Liver (tissue), 9 donors: ENCODE measurements around the gene HIVEP3. TPM values are rescaled to one million over a fixed set of nuclear protein-coding genes. Genes with fewer than 3 reads are reported as not detected.
A peak's percentile ranks its signal among the peaks of the same experiment; 100 is the strongest.

Experiments used
- DNase-seq: peaks from one replicate; pipeline ENCODE4 v3.0.0-alpha.2; 2017; ENCODE audit warnings: low spot score
- H3K27ac ChIP-seq, 2 donors: one replicate each; pipeline ENCODE4 v1.7.0; 2013; ENCODE audit warnings: inconsistent platforms in 2 of 2, low read length in 2 of 2, control low read depth in 1 of 2, low read depth in 1 of 2, mild to moderate bottlenecking in 1 of 2
- H3K27me3 ChIP-seq, 4 donors: one replicate each; pipeline versions ENCODE4 v1.6.1 to v1.7.0; 2013; ENCODE audit warnings: low read length in 3 of 4, inconsistent platforms in 1 of 4, mild to moderate bottlenecking in 1 of 4, moderate library complexity in 1 of 4; ENCODE audit not compliant: control insufficient read depth in 4 of 4, insufficient read depth in 4 of 4
- H3K36me3 ChIP-seq, 4 donors: one replicate each; pipeline versions ENCODE4 v1.6.1 to v1.7.0; 2013; ENCODE audit warnings: low read length in 3 of 4, mild to moderate bottlenecking in 3 of 4, low read depth in 1 of 4, moderate library complexity in 1 of 4; ENCODE audit not compliant: control insufficient read depth in 4 of 4, insufficient read depth in 3 of 4
- H3K4me1 ChIP-seq, 4 donors: one replicate each; pipeline versions ENCODE4 v1.6.1 to v1.7.0; 2013; ENCODE audit warnings: low read length in 3 of 4, mild to moderate bottlenecking in 3 of 4, moderate library complexity in 1 of 4; ENCODE audit not compliant: control insufficient read depth in 4 of 4, insufficient read depth in 4 of 4
- H3K4me3 ChIP-seq, 3 donors: one replicate each; pipeline versions ENCODE4 v1.6.1 to v1.7.0; 2013; ENCODE audit warnings: low read length in 3 of 3, control low read depth in 1 of 3, low read depth in 1 of 3, mild to moderate bottlenecking in 1 of 3
- H3K9ac ChIP-seq, 2 donors: one replicate each; pipeline ENCODE4 v1.7.0; 2013; ENCODE audit warnings: low read length in 2 of 2, mild to moderate bottlenecking in 2 of 2, moderate library complexity in 2 of 2, control low read depth in 1 of 2, low read depth in 1 of 2
- H3K9me3 ChIP-seq, 4 donors: one replicate each; pipeline versions ENCODE4 v1.6.1 to v1.7.0; 2013; ENCODE audit warnings: low read length in 3 of 4; ENCODE audit not compliant: control insufficient read depth in 4 of 4
- EGR1 ChIP-seq, 2 donors: IDR thresholded peaks; 2 replicates each; pipeline ENCODE4 v1.6.1; 2016 to 2018; ENCODE audit warnings: antibody characterized with exemption in 2 of 2, low read depth in 2 of 2
- FOXA1 ChIP-seq: IDR thresholded peaks from 2 replicates; pipeline ENCODE4 v1.6.1; 2016; ENCODE audit warnings: antibody characterized with exemption
- HNF4A ChIP-seq, 2 donors: conservative IDR thresholded peaks; 2 replicates each; pipeline ENCODE4 v1.6.1; 2016; ENCODE audit warnings: antibody characterized with exemption in 2 of 2, mild to moderate bottlenecking in 2 of 2
- HNF4G ChIP-seq: IDR thresholded peaks from 2 replicates; pipeline ENCODE4 v1.6.1; 2016; ENCODE audit warnings: antibody characterized with exemption
- NR2F2 ChIP-seq: IDR thresholded peaks from 2 replicates; pipeline ENCODE4 v1.6.1; 2016; ENCODE audit warnings: antibody characterized with exemption
- RAD21 ChIP-seq, 2 donors: IDR thresholded peaks; 2 replicates each; pipeline ENCODE4 v1.6.1; 2016; ENCODE audit warnings: antibody characterized with exemption in 2 of 2, mild to moderate bottlenecking in 2 of 2
- RXRA ChIP-seq, 2 donors: IDR thresholded peaks; 2 replicates each; pipeline ENCODE4 v1.6.1; 2017 to 2018; ENCODE audit warnings: antibody characterized with exemption in 2 of 2, mild to moderate bottlenecking in 1 of 2
- SP1 ChIP-seq: IDR thresholded peaks from 2 replicates; pipeline ENCODE4 v1.6.1; 2018; ENCODE audit warnings: antibody characterized with exemption, mild to moderate bottlenecking
- TAF1 ChIP-seq: conservative IDR thresholded peaks from 2 replicates; pipeline ENCODE4 v1.6.1; 2016; ENCODE audit warnings: antibody characterized with exemption, mild to moderate bottlenecking
- YY1 ChIP-seq: IDR thresholded peaks from 2 replicates; pipeline ENCODE4 v1.6.1; 2016; ENCODE audit warnings: antibody characterized with exemption, mild to moderate bottlenecking
- WGBS: extraction: QIAGEN DNeasy Blood & Tissue Kit; methylation state at CpG from one replicate; pipeline ENCODE4 v1.1.7; 2013; 5-methylcytosine and 5-hydroxymethylcytosine counted together
- polyA plus RNA-seq, 2 donors: library from polyadenylated mRNA; stranded (reverse) in 1 of 2; unstranded in 1 of 2; fragments of 200-250 nt in 1 of 2; fragments of >200 nt in 1 of 2; fragmentation: Nextera tagmentation in 1 of 2; extraction: Ambion mirVana in 1 of 2; gene quantifications; one replicate each; pipeline versions ENCODE4 v1.2.1 to v1.2.3, GENCODE V29; 2013 to 2015
- total RNA-seq, 2 donors: library from RNA; depleted of rRNA; stranded (reverse); fragments of >200 nt; gene quantifications; one replicate each; pipeline ENCODE4 v1.2.3, GENCODE V29; 2014
- TF ChIP-seq, protein P1 (sequence below): fragments of 150-350 bp; IDR thresholded peaks from 2 replicates; pipeline ENCODE4 v1.5.1; 2017; ENCODE audit warnings: improper control_type of control experiment, low read depth, low read length; ENCODE audit not compliant: missing input control
- TF ChIP-seq, protein P2 (sequence below): IDR thresholded peaks from 2 replicates; pipeline ENCODE4 v1.6.1; 2016; ENCODE audit warnings: antibody characterized with exemption
- donor health status: healthy.
- donor health status: healthy.
- donor health status: healthy.
- donor health status: healthy.
- donor health status: healthy.

Gene HIVEP3
- total and polyA plus RNA-seq, 4 donors: 0.93 to 1.6 (median 1.4) TPM

DNA sequence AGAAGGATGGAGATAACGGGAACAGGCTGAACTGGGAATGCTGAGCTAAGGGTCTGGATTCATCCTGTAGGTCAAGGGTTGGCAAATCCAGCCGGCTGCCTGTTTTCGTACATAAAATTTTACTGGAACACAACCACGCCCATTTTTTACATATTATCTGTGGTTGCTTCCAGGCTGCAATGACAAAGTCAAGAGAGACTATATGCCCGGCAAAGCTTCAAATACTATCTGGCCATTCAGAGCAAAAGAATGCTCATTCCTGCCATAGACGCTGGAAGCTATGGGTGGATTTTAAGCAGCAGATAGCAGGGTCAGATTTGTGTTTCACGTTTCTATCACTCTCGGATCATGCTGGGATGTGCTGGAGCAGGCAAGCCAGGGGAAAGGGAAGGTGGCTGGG lies 296.3 kb downstream of the HIVEP3 start:
- no peak for DNase-seq
- H3K27me3 ChIP-seq: no peaks in the 10 kb centered on the region
- H3K27ac ChIP-seq: no peak overlapping the region
- H3K4me3 ChIP-seq: no peak overlapping the region
- no peaks in the 10 kb centered on the region for H3K36me3 ChIP-seq
- TF ChIP-seq RAD21 (IDR thresholded peaks at IDR 0.05) (no peak), NR2F2 (peak; percentile 83)
- no peaks in the 10 kb centered on the region for H3K9me3 ChIP-seq
- 71% methylated on average over 8 of the region's 8 CpGs for WGBS
- H3K9ac ChIP-seq: no peak overlapping the region
- H3K4me1 ChIP-seq: peaks cover 4 to 12% (median 9%) of the 10 kb centered on the region in 4 donors

DNA sequence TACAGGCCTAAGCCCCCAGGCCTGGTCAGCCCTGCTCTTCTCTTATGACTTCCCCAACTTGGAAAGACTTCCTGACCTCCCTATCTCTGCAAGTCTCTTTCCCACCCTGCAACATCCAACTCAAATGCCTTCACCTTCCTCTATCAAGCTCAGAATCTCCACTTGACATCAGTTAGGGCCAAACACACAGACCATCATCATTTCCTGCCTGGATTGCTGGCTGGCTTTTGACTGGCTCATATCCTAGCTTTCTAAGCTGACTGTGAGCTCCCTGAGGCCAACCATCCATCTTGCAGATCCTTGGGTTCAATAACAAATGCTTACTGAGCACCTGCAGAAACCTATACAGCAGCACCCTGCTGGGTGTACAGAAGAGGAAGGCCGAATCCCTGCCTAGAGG lies 296.9 kb downstream of the HIVEP3 start:
- Histone ChIP-seq H3K9ac (no peak overlapping the region), H3K36me3 (no peaks in the 10 kb centered on the region), H3K4me3 (no peak overlapping the region), H3K9me3 (no peaks in the 10 kb centered on the region), H3K27me3 (no peaks in the 10 kb centered on the region), H3K4me1 (peaks cover 4 to 12% (median 9%) of the 10 kb centered on the region in 4 donors), H3K27ac (no peak overlapping the region)
- 87% methylated on average over 1 of the region's 1 CpG for WGBS
- TF ChIP-seq, protein P1, sequence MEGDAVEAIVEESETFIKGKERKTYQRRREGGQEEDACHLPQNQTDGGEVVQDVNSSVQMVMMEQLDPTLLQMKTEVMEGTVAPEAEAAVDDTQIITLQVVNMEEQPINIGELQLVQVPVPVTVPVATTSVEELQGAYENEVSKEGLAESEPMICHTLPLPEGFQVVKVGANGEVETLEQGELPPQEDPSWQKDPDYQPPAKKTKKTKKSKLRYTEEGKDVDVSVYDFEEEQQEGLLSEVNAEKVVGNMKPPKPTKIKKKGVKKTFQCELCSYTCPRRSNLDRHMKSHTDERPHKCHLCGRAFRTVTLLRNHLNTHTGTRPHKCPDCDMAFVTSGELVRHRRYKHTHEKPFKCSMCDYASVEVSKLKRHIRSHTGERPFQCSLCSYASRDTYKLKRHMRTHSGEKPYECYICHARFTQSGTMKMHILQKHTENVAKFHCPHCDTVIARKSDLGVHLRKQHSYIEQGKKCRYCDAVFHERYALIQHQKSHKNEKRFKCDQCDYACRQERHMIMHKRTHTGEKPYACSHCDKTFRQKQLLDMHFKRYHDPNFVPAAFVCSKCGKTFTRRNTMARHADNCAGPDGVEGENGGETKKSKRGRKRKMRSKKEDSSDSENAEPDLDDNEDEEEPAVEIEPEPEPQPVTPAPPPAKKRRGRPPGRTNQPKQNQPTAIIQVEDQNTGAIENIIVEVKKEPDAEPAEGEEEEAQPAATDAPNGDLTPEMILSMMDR: no peak
- TF ChIP-seq EGR1 (IDR thresholded peaks at IDR 0.05; ENCODE audit: low read depth in 2 of 2) (no peak), YY1 (no peak)
- DNase-seq: no peak

DNA sequence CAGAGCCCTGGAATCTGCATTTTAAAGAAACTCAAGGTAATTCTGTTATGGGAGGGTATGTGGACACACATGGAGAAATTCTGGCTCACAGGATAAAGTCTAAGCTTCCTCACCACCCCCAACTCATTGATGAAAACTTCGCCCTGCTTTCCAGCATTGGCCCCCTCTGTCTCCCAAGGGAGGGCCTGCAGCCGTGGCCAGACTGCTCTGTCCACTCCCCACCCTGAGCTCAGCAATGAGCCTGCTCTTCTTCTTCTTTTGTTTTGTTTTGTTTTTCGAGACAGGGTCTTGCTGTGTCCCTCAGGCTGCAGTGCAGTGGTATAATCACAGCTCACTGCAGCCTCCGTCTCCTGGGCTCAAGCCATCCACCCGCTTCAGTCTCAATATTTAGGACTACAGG lies 297.5 kb downstream of the HIVEP3 start:
- no peak for TF ChIP-seq YY1
- TF ChIP-seq, protein P2, sequence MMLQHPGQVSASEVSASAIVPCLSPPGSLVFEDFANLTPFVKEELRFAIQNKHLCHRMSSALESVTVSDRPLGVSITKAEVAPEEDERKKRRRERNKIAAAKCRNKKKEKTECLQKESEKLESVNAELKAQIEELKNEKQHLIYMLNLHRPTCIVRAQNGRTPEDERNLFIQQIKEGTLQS: no peak
- no peak for TF ChIP-seq NR2F2
- TF ChIP-seq TAF1: no peak
- no peaks in the 10 kb centered on the region for H3K9me3 ChIP-seq
- H3K4me3 ChIP-seq: no peak overlapping the region
- no peaks in the 10 kb centered on the region for H3K27me3 ChIP-seq
- no peak overlapping the region for H3K9ac ChIP-seq
- H3K4me1 ChIP-seq: peaks cover 4 to 12% (median 9%) of the 10 kb centered on the region in 4 donors
- no peak overlapping the region for H3K27ac ChIP-seq
- DNase-seq: no peak
- H3K36me3 ChIP-seq: no peaks in the 10 kb centered on the region
- WGBS: 95% methylated on average over 5 of the region's 5 CpGs

DNA sequence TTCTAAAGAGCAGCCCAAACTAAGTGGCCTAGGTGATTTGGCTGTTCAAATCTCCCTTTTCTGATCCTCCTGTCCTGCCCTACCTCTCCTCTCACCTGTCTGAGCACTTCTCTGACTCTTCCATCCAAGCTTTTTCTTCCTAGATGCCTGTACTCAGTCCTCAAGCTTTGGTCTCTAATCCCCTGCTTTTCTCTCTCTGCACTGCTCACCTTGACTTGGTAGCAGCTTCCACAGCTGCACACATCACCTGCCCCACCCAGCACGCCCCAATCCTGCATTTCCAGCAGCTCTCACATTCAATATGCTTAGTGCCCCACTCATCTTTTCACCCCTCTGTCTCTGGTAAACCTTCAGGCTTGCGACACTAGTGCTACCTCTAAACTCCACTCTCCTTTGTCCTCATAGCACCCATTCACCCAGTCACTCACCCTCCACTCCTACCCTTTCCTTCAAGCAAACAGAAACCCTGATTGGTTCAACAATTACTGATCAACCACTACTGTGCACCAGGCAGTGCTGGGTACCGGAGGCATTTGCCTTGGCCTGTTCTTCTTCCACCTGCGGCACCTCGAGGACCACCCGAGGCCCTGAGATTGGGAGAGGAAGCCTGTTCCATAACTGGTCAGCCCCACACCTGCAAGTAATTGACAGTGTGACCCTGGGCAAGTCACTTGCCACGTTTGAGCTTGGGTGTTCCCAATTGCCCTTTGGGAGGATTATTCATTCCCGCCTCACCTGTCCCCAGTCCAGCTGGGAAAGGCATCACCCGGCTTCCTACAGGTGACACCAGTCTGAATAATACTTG lies 298.2 kb downstream of the HIVEP3 start:
- WGBS: 94% methylated on average over 9 of the region's 9 CpGs

More for the DNA sequence above, 298.2 kb downstream of the HIVEP3 start:
- DNase-seq: peak; percentile 19
- Histone ChIP-seq H3K9ac (no peak overlapping the region), H3K27me3 (no peaks in the 10 kb centered on the region), H3K4me3 (no peak overlapping the region), H3K27ac (no peak overlapping the region), H3K9me3 (no peaks in the 10 kb centered on the region), H3K4me1 (peaks cover 4 to 12% (median 9%) of the 10 kb centered on the region in 4 donors), H3K36me3 (no peaks in the 10 kb centered on the region)
- TF ChIP-seq EGR1 (IDR thresholded peaks at IDR 0.05; ENCODE audit: low read depth in 2 of 2): no peak
- no peak for TF ChIP-seq HNF4A (conservative IDR thresholded peaks at IDR 0.05)
- TF ChIP-seq, protein P2: no peak
- TF ChIP-seq RXRA (IDR thresholded peaks at IDR 0.05): no peak
- no peak for TF ChIP-seq TAF1
- TF ChIP-seq SP1: no peak
- TF ChIP-seq HNF4G: no peak
- TF ChIP-seq, protein P1: no peak
- no peak for TF ChIP-seq FOXA1
- TF ChIP-seq YY1: no peak
